AG08395 (cell line): ENCODE data around the gene C10orf53.
"Not testable (repeated sequence)": the region's sequence is repeated elsewhere in the genome, so short reads cannot be mapped to it uniquely, and the experiment has no call there.

Experiments used
- DNase-seq: peaks from one replicate; pipeline ENCODE4 v3.0.0; 2012; ENCODE audit warnings: mixed read lengths, low spot score

The C10orf53 gene

GRCh38 chr10:49652421-49653272, 26.8 kb upstream of the C10orf53 start:
- DNase-seq, result no peak

- no peak for DNase-seq
These were observed 26.1 kb upstream of the C10orf53 start for GRCh38 chr10:49653273-49653929.

GRCh38 chr10:49654036-49654693, 25.3 kb upstream of the C10orf53 start:
- DNase-seq, result no peak

- DNase-seq, result no peak
These were observed 24.4 kb upstream of the C10orf53 start for GRCh38 chr10:49655099-49655498.

GRCh38 chr10:49656845-49657493, 22.5 kb upstream of the C10orf53 start:
- no peak for DNase-seq

GRCh38 chr10:49657606-49658005, 21.8 kb upstream of the C10orf53 start:
- DNase-seq, result no peak

GRCh38 chr10:49661140-49661856, 18.2 kb upstream of the C10orf53 start:
- DNase-seq, result no peak

- DNase-seq, result no peak
These were observed 17.2 kb upstream of the C10orf53 start for GRCh38 chr10:49662169-49662830.

GRCh38 chr10:49663596-49663995, 15.9 kb upstream of the C10orf53 start:
- DNase-seq, result no peak

GRCh38 chr10:49664006-49664841, 15.2 kb upstream of the C10orf53 start:
- no peak for DNase-seq

GRCh38 chr10:49664842-49665355, 14.6 kb upstream of the C10orf53 start:
- DNase-seq, result no peak

GRCh38 chr10:49666054-49666615, 13.3 kb upstream of the C10orf53 start:
- DNase-seq, result no peak

GRCh38 chr10:49666685-49667084, 12.8 kb upstream of the C10orf53 start:
- no peak for DNase-seq

- no peak for DNase-seq
These were observed 11.5 kb upstream of the C10orf53 start for GRCh38 chr10:49667991-49668390.

- DNase-seq, result no peak
These were observed 10.8 kb upstream of the C10orf53 start for GRCh38 chr10:49668684-49669083.

GRCh38 chr10:49678827-49679479, 498 bp upstream of the C10orf53 start:
- DNase-seq, result no peak

GRCh38 chr10:49682449-49682848, 3.0 kb downstream of the C10orf53 start:
- DNase-seq, result not testable (repeated sequence)

- DNase-seq, result no peak
These were observed 3.4 kb downstream of the C10orf53 start for GRCh38 chr10:49682879-49683278.

- no peak for DNase-seq
These were observed 7.2 kb downstream of the C10orf53 start for GRCh38 chr10:49686651-49687050.
